T-cell (primary cell): ENCODE data around the gene ACP6. TPM values are rescaled to one million over a fixed set of nuclear protein-coding genes. Genes with fewer than 3 reads are reported as not detected.

Source experiments
- ATAC-seq, 4 experiments: fragments of 200-7000 bp in 3 of 4; fragments of 150-1000 bp in 1 of 4; cut with Tn5 transposase; replicated peaks in 1 of 4; 1 replicate in 3 of 4; 2 replicates in 1 of 4; pipeline ENCODE4 v1.10.0; 2021; ENCODE audit warnings: moderate library complexity in 3 of 4, mild to moderate bottlenecking in 2 of 4, moderate number of reproducible peaks in 1 of 4
- CTCF ChIA-PET, 2 donors: fragments of 300-600 bp; sonication (Branson Sonifier 250); formaldehyde crosslinking; loops; one replicate each; lab custom pipeline; 2022; ENCODE audit warnings: antibody characterized with exemption in 2 of 2; lab: Charles Lee
- POLR2A ChIA-PET, 2 donors: fragments of 300-600 bp; sonication (Branson Sonifier 250); formaldehyde crosslinking; loops; one replicate each; lab custom pipeline; 2022; ENCODE audit warnings: antibody characterized with exemption in 2 of 2; lab: Charles Lee
- DNase-seq, 35 experiments: peaks; one replicate each; pipeline versions ENCODE4 v3.0.0 to v3.0.0-alpha.2; 2013 to 2023
- H3K27ac ChIP-seq: one replicate; pipeline ENCODE4 v1.5.1; 2013; ENCODE audit warnings: low read length
- H3K27me3 ChIP-seq, 2 experiments: replicated peaks in 1 of 2; 1 replicate in 1 of 2; 2 replicates in 1 of 2; pipeline versions ENCODE4 v1.6.1 to v1.7.0; 2013; ENCODE audit warnings: low read length in 1 of 2, mixed read lengths in 1 of 2; ENCODE audit not compliant: control insufficient read depth in 2 of 2, insufficient read depth in 2 of 2; ENCODE audit errors: extremely low read depth in 1 of 2
- H3K36me3 ChIP-seq, 2 donors: 1 replicate in 1 of 2; 2 replicates in 1 of 2; pipeline versions ENCODE4 v1.6.1 to v1.7.0; 2013; ENCODE audit warnings: low read length in 1 of 2; ENCODE audit not compliant: control insufficient read depth in 2 of 2, insufficient read depth in 1 of 2; ENCODE audit errors: extremely low read depth in 1 of 2
- H3K4me1 ChIP-seq, 2 experiments: 1 replicate in 1 of 2; 2 replicates in 1 of 2; pipeline versions ENCODE4 v1.6.1 to v1.7.0; 2013; ENCODE audit warnings: low read length in 2 of 2, mixed read lengths in 1 of 2; ENCODE audit not compliant: insufficient read depth in 2 of 2, control insufficient read depth in 1 of 2; ENCODE audit errors: extremely low read depth in 1 of 2
- H3K4me3 ChIP-seq, 2 donors: 1 replicate in 1 of 2; 2 replicates in 1 of 2; pipeline versions ENCODE4 v1.5.1 to v1.7.0; 2013; ENCODE audit warnings: mild to moderate bottlenecking in 2 of 2, low read length in 1 of 2, moderate library complexity in 1 of 2; ENCODE audit not compliant: control insufficient read depth in 1 of 2; ENCODE audit errors: extremely low read depth in 1 of 2
- H3K9me3 ChIP-seq: 2 replicates; pipeline ENCODE4 v1.7.0; 2013
- H3K27ac Mint-ChIP-seq, 2 donors: one replicate each; pipeline ENCODE4 v1.8.0; 2020 to 2021; ENCODE audit warnings: mild to moderate bottlenecking in 2 of 2, mixed read lengths in 2 of 2
- H3K27me3 Mint-ChIP-seq, 2 donors: one replicate each; pipeline ENCODE4 v1.8.0; 2021 to 2022; ENCODE audit warnings: mixed read lengths in 2 of 2
- H3K36me3 Mint-ChIP-seq: one replicate; pipeline ENCODE4 v1.8.0; 2021; ENCODE audit warnings: mixed read lengths
- H3K4me1 Mint-ChIP-seq, 3 donors: one replicate each; pipeline ENCODE4 v1.8.0; 2020 to 2022; ENCODE audit warnings: mixed read lengths in 3 of 3, mild to moderate bottlenecking in 1 of 3
- H3K4me3 Mint-ChIP-seq, 3 donors: one replicate each; pipeline ENCODE4 v1.8.0; 2020 to 2022; ENCODE audit warnings: mild to moderate bottlenecking in 3 of 3, mixed read lengths in 3 of 3, moderate library complexity in 3 of 3
- H3K9me3 Mint-ChIP-seq, 3 donors: one replicate each; pipeline ENCODE4 v1.8.0; 2020 to 2022; ENCODE audit warnings: mixed read lengths in 3 of 3
- WGBS: methylation state at CpG from one replicate; pipeline ENCODE4 v1.1.5; 2013; ENCODE audit warnings: missing lambda C conversion rate; ENCODE audit not compliant: insufficient coverage; 5-methylcytosine and 5-hydroxymethylcytosine counted together
- total RNA-seq, 35 experiments: library from RNA in 6 of 35; stranded (reverse) in 6 of 35; fragments of 120-200 nt in 1 of 35; gene quantifications; one replicate each; pipeline versions ENCODE4 v1.2.1 to v1.2.4 and lab custom pipeline; 2013 to 2026

ACP6 gene
- total RNA-seq, 5 donors from 2014 or later (not counting 1 experiment from before 2014, with no cell fraction given), result 10.0 to 21.5 (median 19.4) TPM

- Mint-ChIP-seq H3K9me3 (peaks cover 0 to 6% (median 4%) of the 10 kb centered on the region in 3 donors), H3K27me3 (peaks cover 0 to 10% of the 10 kb centered on the region in 2 donors), H3K4me3 (no peak overlapping the region), H3K4me1 (no peaks in the 10 kb centered on the region), H3K36me3 (no peaks in the 10 kb centered on the region), H3K27ac (no peak overlapping the region)
- no peak for DNase-seq
- H3K27ac ChIP-seq, result no peak overlapping the region
- no peak overlapping the region for H3K4me3 ChIP-seq
- ChIA-PET CTCF (interaction anchor here in 1 of 2 donors (0.6 to 1.1 kb wide), 2 partner anchors 10 to 136 kb away, joined by 3 read pairs; no protein-coding TSS in a partner anchor), POLR2A (no interaction called here)
- H3K36me3 ChIP-seq, result no peaks in the 10 kb centered on the region
- peaks cover 0 to 7% of the 10 kb centered on the region in 2 experiments for H3K27me3 ChIP-seq
- no peaks in the 10 kb centered on the region for H3K9me3 ChIP-seq
- 33% methylated on average over 1 of the region's 4 CpGs for WGBS
- H3K4me1 ChIP-seq, result no peaks in the 10 kb centered on the region
- no peak for ATAC-seq
Observed at GRCh38 chr1:147676311-147677085, 6.2 kb upstream of the ACP6 start.

- Histone ChIP-seq H3K27ac (no peak overlapping the region), H3K4me1 (peaks cover under 1 to 15% of the 10 kb centered on the region in 2 experiments), H3K27me3 (no peaks in the 10 kb centered on the region), H3K4me3 (no peak overlapping the region), H3K36me3 (no peaks in the 10 kb centered on the region), H3K9me3 (no peaks in the 10 kb centered on the region)
- no peak overlapping the region for H3K27ac Mint-ChIP-seq
- H3K4me3 Mint-ChIP-seq, result no peak overlapping the region
- WGBS, result 71% methylated on average over 2 of the region's 2 CpGs
- no peaks in the 10 kb centered on the region for H3K36me3 Mint-ChIP-seq
- DNase-seq (no peak), ATAC-seq (no peak)
- peaks cover 0 to 6% (median 4%) of the 10 kb centered on the region in 3 donors for H3K9me3 Mint-ChIP-seq
- POLR2A ChIA-PET, result no interaction called here
- peaks cover 8 to 15% (median 13%) of the 10 kb centered on the region in 3 donors for H3K4me1 Mint-ChIP-seq
- H3K27me3 Mint-ChIP-seq, result peaks cover 0 to 10% of the 10 kb centered on the region in 2 donors
- CTCF ChIA-PET, result interaction anchor here in 1 of 2 donors (0.6 kb wide), 1 partner anchor 136 kb away, joined by 3 read pairs; no protein-coding TSS in a partner anchor
Observed at GRCh38 chr1:147673816-147674215, 3.5 kb upstream of the ACP6 start.

- POLR2A ChIA-PET, result no interaction called here
- Histone ChIP-seq H3K27me3 (no peaks in the 10 kb centered on the region), H3K4me3 (no peak overlapping the region), H3K4me1 (peaks cover 3 to 15% of the 10 kb centered on the region in 2 experiments), H3K36me3 (no peaks in the 10 kb centered on the region), H3K27ac (no peak overlapping the region), H3K9me3 (no peaks in the 10 kb centered on the region)
- no peaks in the 10 kb centered on the region for H3K36me3 Mint-ChIP-seq
- CTCF ChIA-PET, result no interaction called here
- ATAC-seq, result no peak
- peaks cover 0 to 10% of the 10 kb centered on the region in 2 donors for H3K27me3 Mint-ChIP-seq
- peaks cover 0 to 6% (median 4%) of the 10 kb centered on the region in 3 donors for H3K9me3 Mint-ChIP-seq
- no peak overlapping the region for H3K27ac Mint-ChIP-seq
- DNase-seq, result no peak
- WGBS, result 56% methylated on average over 1 of the region's 2 CpGs
- no peak overlapping the region for H3K4me3 Mint-ChIP-seq
- H3K4me1 Mint-ChIP-seq, result peaks cover 12 to 19% (median 17%) of the 10 kb centered on the region in 3 donors
Observed at GRCh38 chr1:147673406-147673805, 3.1 kb upstream of the ACP6 start.

- H3K4me1 Mint-ChIP-seq, result peaks cover 19 to 31% (median 27%) of the 10 kb centered on the region in 3 donors
- H3K4me3 Mint-ChIP-seq, result peak overlapping the region; percentile 84 to 97 (median 92)
- H3K27ac ChIP-seq, result peak overlapping the region; percentile 50
- ChIA-PET CTCF (interaction anchor here in 1 of 2 donors (1.1 kb wide), 1 partner anchor 178 kb away, joined by 3 read pairs; no protein-coding TSS in a partner anchor), POLR2A (no interaction called here)
- H3K36me3 Mint-ChIP-seq, result no peaks in the 10 kb centered on the region
- peaks cover 3 to 15% of the 10 kb centered on the region in 2 experiments for H3K4me1 ChIP-seq
- ATAC-seq (peak; percentile 45 to 53 (median 50)), DNase-seq (peak in 30 of 35 experiments; percentile 4 to 53 (median 21))
- H3K27ac Mint-ChIP-seq, result peak overlapping the region; percentile 88 to 89
- H3K36me3 ChIP-seq, result no peaks in the 10 kb centered on the region
- 1% methylated on average over 53 of the region's 53 CpGs for WGBS
- no peaks in the 10 kb centered on the region for H3K27me3 ChIP-seq
- H3K4me3 ChIP-seq, result peak overlapping the region; percentile 95 to 97
- H3K27me3 Mint-ChIP-seq, result peaks cover 0 to 10% of the 10 kb centered on the region in 2 donors
- no peaks in the 10 kb centered on the region for H3K9me3 ChIP-seq
- no peaks in the 10 kb centered on the region for H3K9me3 Mint-ChIP-seq
Observed at GRCh38 chr1:147669469-147670318, 630 bp downstream of the ACP6 start.

- Histone ChIP-seq H3K27ac (no peak overlapping the region), H3K36me3 (no peaks in the 10 kb centered on the region), H3K9me3 (no peaks in the 10 kb centered on the region), H3K4me1 (peaks cover 3 to 10% of the 10 kb centered on the region in 2 experiments), H3K27me3 (no peaks in the 10 kb centered on the region), H3K4me3 (no peak overlapping the region)
- ChIA-PET POLR2A (no interaction called here), CTCF (interaction anchor here in 1 of 2 donors (2.0 kb wide), 1 partner anchor 228 kb away, joined by 6 read pairs; no protein-coding TSS in a partner anchor)
- Mint-ChIP-seq H3K27me3 (no peaks in the 10 kb centered on the region), H3K36me3 (peaks cover 12% of the 10 kb centered on the region), H3K4me1 (peaks cover 26 to 33% (median 26%) of the 10 kb centered on the region in 3 donors), H3K9me3 (no peaks in the 10 kb centered on the region), H3K27ac (no peak overlapping the region), H3K4me3 (no peak overlapping the region)
- ATAC-seq (no peak), DNase-seq (no peak)
- 80% methylated on average over 1 of the region's 2 CpGs for WGBS
Observed at GRCh38 chr1:147665521-147665920, 4.8 kb downstream of the ACP6 start.

GRCh38 chr1:147664206-147664605, 6.1 kb downstream of the ACP6 start:
- Histone ChIP-seq H3K4me3 (no peak overlapping the region), H3K27me3 (no peaks in the 10 kb centered on the region), H3K9me3 (no peaks in the 10 kb centered on the region), H3K36me3 (peaks cover 0 to 3% of the 10 kb centered on the region in 2 donors), H3K4me1 (peaks cover 1 to 3% of the 10 kb centered on the region in 2 experiments), H3K27ac (no peak overlapping the region)
- no peaks in the 10 kb centered on the region for H3K9me3 Mint-ChIP-seq
- POLR2A ChIA-PET, result interaction anchor here in 1 of 2 donors (0.6 kb wide), 1 partner anchor 148 kb away, joined by 3 read pairs; no protein-coding TSS in a partner anchor
- no peaks in the 10 kb centered on the region for H3K27me3 Mint-ChIP-seq
- 81% methylated on average over 3 of the region's 4 CpGs for WGBS
- ATAC-seq (no peak), DNase-seq (no peak)
- H3K27ac Mint-ChIP-seq, result no peak overlapping the region
- H3K4me1 Mint-ChIP-seq, result peaks cover 19 to 29% (median 22%) of the 10 kb centered on the region in 3 donors
- H3K4me3 Mint-ChIP-seq, result no peak overlapping the region
- CTCF ChIA-PET, result interaction anchor here (0.6 to 2.0 kb wide), 3 partner anchors 23 to 229 kb away, joined by 3 to 6 read pairs (median 3); no protein-coding TSS in a partner anchor
- peaks cover 16% of the 10 kb centered on the region for H3K36me3 Mint-ChIP-seq
